LNCaP clone FGC (cell line): Measurements from ENCODE around the gene CEP250.
A peak's percentile ranks its signal among the peaks of the same experiment; 100 is the strongest.

ENCODE experiments used
- DNase-seq: peaks from one replicate; pipeline ENCODE4 v3.0.0-alpha.2; 2011; ENCODE audit warnings: low read depth
- H3K4me3 ChIP-seq: 2 replicates; pipeline ENCODE4 v1.5.1; 2011; ENCODE audit warnings: mild to moderate bottlenecking, low read depth, low read length, control low read depth
- TF ChIP-seq, protein P1 (sequence below): IDR thresholded peaks from 2 replicates; pipeline ENCODE4 v1.5.1; 2012; ENCODE audit warnings: mild to moderate bottlenecking; ENCODE audit not compliant: control insufficient read depth, insufficient read depth; ENCODE audit errors: extremely low read depth

CEP250 gene

DNA sequence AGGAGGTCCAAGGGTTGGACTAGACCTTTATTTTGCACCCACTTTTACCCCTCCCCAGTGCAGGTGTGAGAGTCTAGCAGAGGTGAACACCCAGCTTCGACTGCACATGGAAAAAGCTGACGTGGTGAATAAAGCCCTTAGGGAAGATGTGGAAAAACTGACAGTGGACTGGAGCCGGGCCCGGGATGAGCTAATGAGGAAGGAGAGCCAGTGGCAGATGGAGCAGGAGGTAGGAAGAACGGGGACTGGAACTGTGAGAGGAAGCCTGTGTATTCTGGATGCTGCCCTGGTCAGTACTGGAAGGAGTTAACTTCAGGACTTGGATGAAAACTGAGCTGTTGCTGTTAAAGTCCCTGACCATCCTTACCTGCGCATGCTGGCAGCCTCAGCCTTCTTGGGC lies 10.6 kb downstream of the CEP250 start:
- no peak overlapping the region for H3K4me3 ChIP-seq
- no peak for DNase-seq
- TF ChIP-seq, protein P1, sequence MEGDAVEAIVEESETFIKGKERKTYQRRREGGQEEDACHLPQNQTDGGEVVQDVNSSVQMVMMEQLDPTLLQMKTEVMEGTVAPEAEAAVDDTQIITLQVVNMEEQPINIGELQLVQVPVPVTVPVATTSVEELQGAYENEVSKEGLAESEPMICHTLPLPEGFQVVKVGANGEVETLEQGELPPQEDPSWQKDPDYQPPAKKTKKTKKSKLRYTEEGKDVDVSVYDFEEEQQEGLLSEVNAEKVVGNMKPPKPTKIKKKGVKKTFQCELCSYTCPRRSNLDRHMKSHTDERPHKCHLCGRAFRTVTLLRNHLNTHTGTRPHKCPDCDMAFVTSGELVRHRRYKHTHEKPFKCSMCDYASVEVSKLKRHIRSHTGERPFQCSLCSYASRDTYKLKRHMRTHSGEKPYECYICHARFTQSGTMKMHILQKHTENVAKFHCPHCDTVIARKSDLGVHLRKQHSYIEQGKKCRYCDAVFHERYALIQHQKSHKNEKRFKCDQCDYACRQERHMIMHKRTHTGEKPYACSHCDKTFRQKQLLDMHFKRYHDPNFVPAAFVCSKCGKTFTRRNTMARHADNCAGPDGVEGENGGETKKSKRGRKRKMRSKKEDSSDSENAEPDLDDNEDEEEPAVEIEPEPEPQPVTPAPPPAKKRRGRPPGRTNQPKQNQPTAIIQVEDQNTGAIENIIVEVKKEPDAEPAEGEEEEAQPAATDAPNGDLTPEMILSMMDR, result no peak

DNA sequence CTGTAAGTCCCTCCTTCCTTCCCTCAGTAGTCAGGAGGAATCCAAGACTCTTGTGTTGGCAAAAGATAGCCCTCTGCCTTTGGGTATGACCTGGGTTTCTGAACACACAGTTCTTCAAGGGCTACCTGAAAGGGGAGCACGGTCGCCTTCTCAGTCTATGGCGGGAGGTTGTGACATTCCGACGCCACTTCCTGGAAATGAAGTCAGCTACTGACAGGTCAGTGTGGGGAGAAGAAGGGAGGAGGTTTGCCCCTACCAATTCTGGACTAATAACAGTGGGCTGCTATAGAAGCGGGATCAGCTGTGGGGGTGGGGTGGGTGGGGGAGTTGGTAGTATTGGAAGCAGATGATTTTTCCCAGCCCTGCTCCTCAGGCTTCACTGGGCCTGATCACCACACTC lies 11.5 kb downstream of the CEP250 start:
- H3K4me3 ChIP-seq, result no peak overlapping the region
- no peak for DNase-seq
- TF ChIP-seq, protein P1, result no peak

DNA sequence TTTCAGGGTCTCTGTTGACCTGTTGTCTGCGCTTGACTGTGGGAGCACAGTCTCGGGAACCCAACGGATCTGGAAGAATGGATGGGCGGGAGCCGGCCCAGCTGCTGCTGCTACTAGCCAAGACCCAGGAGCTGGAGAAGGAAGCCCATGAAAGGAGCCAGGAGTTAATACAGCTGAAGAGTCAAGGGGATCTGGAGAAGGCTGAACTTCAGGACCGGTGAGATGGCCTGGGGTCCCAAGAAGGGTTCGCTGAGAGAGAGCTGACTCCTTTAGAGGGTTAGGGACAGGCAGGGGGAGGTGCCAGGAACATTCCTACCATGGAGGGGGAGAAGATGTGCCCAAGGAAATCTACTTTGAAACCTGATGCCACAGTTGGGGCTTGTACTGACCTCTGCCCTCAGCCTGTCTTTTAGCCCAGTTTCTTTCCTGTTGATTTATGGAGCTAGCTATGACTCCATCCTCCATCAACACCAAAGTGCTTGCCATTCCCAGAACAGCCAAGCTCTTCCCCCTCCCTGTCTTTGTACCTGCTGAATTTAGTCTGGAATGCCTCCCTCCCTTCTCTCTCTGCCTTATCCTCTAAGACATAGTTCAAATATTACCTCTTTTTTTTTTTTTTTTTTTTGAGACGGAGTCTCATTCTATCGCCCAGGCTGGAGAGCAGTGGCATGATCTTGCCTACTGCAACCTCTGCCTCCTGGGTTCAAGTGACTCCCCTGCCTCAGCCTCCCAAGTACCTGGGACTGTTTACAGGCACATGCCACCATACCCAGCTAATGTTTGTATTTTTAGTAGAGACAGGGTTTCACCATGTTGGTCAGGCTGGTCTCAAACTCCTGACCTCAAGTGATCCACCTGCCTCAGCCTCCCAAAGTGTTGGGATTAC lies 12.2 kb downstream of the CEP250 start:
- DNase-seq, result peak; percentile 22
- H3K4me3 ChIP-seq, result no peak overlapping the region
- TF ChIP-seq, protein P1, result no peak

DNA sequence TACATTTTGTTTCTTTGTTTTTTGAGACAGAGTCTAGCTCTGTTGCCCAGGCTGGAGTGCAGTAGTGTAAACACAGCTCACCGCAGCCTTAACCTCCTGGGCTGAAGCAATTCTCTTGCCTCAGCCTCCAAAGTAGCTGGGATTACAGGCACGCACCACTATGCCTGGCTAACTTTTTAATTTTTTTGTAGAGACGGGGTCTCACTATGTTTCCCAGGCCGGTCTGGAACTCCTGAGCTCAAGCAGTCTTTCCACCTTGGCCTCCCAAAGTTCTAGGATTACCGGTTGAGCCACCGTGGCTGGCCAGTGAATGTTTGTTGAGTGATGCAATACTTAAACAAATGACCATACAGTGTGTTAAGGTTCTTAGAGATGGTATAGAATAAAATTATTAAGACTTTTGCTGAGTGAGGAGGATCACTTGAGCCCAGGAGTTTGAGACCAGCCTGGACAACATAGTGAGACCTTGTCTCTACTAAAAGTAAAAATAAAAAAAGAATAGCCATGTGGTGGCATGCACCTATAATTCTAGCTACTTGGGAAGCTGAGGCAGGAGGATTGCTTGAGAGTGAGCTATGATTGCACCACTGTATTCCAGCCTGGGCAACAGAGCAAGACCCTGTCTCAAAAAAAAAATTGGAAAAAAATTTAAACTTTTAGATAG lies 13.4 kb downstream of the CEP250 start:
- TF ChIP-seq, protein P1, result no peak
- peak; percentile 50 for DNase-seq
- no peak overlapping the region for H3K4me3 ChIP-seq

DNA sequence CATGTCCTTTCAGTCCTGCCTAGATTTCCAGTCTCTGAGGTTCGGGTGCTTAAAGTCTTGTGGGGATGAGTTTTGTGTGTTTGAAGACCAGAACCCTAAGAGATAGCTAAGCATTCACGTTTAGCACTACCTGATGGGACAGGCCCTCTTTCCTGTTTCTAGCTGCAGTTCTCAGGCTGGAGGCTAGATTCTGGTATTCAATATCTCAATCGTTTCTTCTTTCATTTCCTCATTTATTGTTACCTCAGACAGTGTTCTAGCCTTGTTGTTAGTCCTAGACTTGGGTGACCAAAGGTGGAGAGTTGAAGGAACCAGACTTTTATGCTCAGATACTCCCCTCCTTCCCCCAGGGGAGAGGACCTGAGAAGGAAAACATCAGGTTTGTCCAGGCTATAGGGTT lies 16.8 kb downstream of the CEP250 start:
- no peak overlapping the region for H3K4me3 ChIP-seq
- no peak for DNase-seq
- TF ChIP-seq, protein P1, result no peak

DNA sequence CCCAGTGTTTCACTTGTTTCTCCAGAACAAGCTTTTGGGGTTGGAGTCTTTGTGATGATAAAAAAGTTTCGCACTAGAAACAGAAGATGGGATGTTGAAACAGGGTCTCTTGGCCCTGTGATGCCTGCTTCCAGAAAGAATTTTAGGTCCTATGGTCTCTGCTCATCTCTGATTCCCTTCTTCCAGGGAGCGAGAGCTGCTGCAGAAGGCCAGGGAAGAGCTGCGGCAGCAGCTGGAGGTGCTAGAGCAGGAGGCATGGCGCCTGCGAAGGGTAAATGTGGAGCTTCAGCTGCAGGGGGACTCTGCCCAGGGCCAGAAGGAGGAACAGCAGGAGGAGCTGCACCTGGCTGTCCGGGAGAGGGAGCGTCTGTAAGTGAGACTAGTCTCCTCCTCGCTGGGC lies 18.3 kb downstream of the CEP250 start:
- TF ChIP-seq, protein P1, result no peak
- DNase-seq, result no peak
- no peak overlapping the region for H3K4me3 ChIP-seq
